HepG2 (cell line): ENCODE data around the gene ATP13A1. TPM values are rescaled to one million over a fixed set of nuclear protein-coding genes. Genes with fewer than 3 reads are reported as not detected.
A peak's percentile ranks its signal among the peaks of the same experiment; 100 is the strongest.

Experiments used
- ATAC-seq: fragments of 200-7000 bp; cut with Tn5 transposase; 3 replicates; pipeline ENCODE4 v1.9.1; 2020; ENCODE audit warnings: mild to moderate bottlenecking, moderate library complexity
- BruUV-seq: library from RNA; stranded (reverse); fragments of 400-500 nt; replicated peaks from 2 replicates; lab custom pipeline; 2021; lab: Mats Ljungman, UMichigan
- CTCF ChIA-PET: fragments of 300-600 bp; formaldehyde crosslinking; extraction: SDS; loops from one replicate; lab custom pipeline; 2021; ENCODE audit warnings: low total read pairs, inconsistent platforms, low intra/inter-chr PET ratio; lab: Yijun Ruan, JAX
- POLR2A ChIA-PET: fragments of 350-600 bp; sonication (Branson Sonifier 250); formaldehyde crosslinking; loops from one replicate; lab custom pipeline; 2020; ENCODE audit warnings: antibody characterized with exemption, inconsistent platforms; lab: Yijun Ruan, JAX
- DNase-seq: peaks from one replicate; pipeline ENCODE4 v3.0.0-alpha.2; 2015; ENCODE audit warnings: low spot score
- FAIRE-seq: peaks from 3 replicates; lab custom pipeline; 2011; peaks lifted over from hg19 to GRCh38; lab: Jason Lieb, UNC
- H2AFZ ChIP-seq: one replicate; pipeline ENCODE4 v1.6.1; 2011; ENCODE audit warnings: low read length, inconsistent platforms
- H3K27ac ChIP-seq: fragments of 300-600 bp; 3 replicates; pipeline ENCODE4 v1.8.0; 2011; ENCODE audit warnings: mixed run types, mild to moderate bottlenecking, mixed read lengths, low read length, inconsistent platforms; ENCODE audit not compliant: insufficient read depth; ENCODE audit errors: extremely low read length
- H3K27me3 ChIP-seq, 2 experiments: fragments of 200-600 bp in 1 of 2; 2 replicates in 1 of 2; 3 replicates in 1 of 2; pipeline versions ENCODE4 v1.6.0 to v1.8.0; 2011; ENCODE audit warnings: low read length in 2 of 2, mild to moderate bottlenecking in 2 of 2, moderate library complexity in 2 of 2, inconsistent platforms in 1 of 2; ENCODE audit not compliant: insufficient read depth in 2 of 2, control insufficient read depth in 1 of 2
- H3K36me3 ChIP-seq, 2 experiments: fragments of 200-600 bp in 1 of 2; replicated peaks in 1 of 2; 2 replicates in 1 of 2; 3 replicates in 1 of 2; pipeline versions ENCODE4 v1.5.1 to v1.8.0; 2011; ENCODE audit warnings: low read length in 2 of 2, inconsistent platforms in 1 of 2; ENCODE audit not compliant: insufficient read depth in 2 of 2, control insufficient read depth in 1 of 2
- H3K4me1 ChIP-seq: 2 replicates; pipeline ENCODE4 v1.5.1; 2012; ENCODE audit warnings: low read length, inconsistent platforms; ENCODE audit not compliant: insufficient read depth
- H3K4me2 ChIP-seq: 2 replicates; pipeline ENCODE4 v1.6.0; 2011; ENCODE audit warnings: low read depth, low read length, inconsistent platforms
- H3K4me3 ChIP-seq, 3 experiments: fragments of 200-600 bp in 1 of 3; sonication (generic), shearing (Covaris generic) in 1 of 3; replicated peaks in 1 of 3; 2 replicates each; pipeline ENCODE4 v1.5.1; 2011 to 2016; ENCODE audit warnings: low read length in 3 of 3, inconsistent platforms in 2 of 3, low read depth in 2 of 3, mild to moderate bottlenecking in 2 of 3, control low read depth in 1 of 3, mixed read lengths in 1 of 3; ENCODE audit not compliant: insufficient read depth in 1 of 3
- H3K79me2 ChIP-seq: one replicate; pipeline ENCODE4 v1.6.1; 2011; ENCODE audit warnings: low read length, inconsistent platforms; ENCODE audit not compliant: insufficient read depth
- H3K9ac ChIP-seq: 2 replicates; pipeline ENCODE4 v1.6.0; 2011; ENCODE audit warnings: mild to moderate bottlenecking, low read depth, low read length, inconsistent platforms; ENCODE audit not compliant: insufficient read depth
- H3K9me3 ChIP-seq: 2 replicates; pipeline ENCODE4 v1.5.1; 2012; ENCODE audit warnings: mild to moderate bottlenecking, low read length
- H4K20me1 ChIP-seq: 2 replicates; pipeline ENCODE4 v1.6.0; 2011; ENCODE audit warnings: inconsistent platforms, mild to moderate bottlenecking, low read length, moderate library complexity; ENCODE audit not compliant: insufficient read depth
- AGO2 ChIP-seq: fragments of 200-400 bp; formaldehyde crosslinking; optimal IDR thresholded peaks from 2 replicates; pipeline ENCODE3; 2017; ENCODE audit warnings: mild to moderate bottlenecking, low read depth, low read length, moderate library complexity
- ELF1 ChIP-seq: sonication (generic); formaldehyde crosslinking; IDR thresholded peaks from 2 replicates; pipeline ENCODE4 v1.4.0; 2020; ENCODE audit warnings: missing genetic modification reagents
- FOXM1 ChIP-seq: sonication (generic); formaldehyde crosslinking; IDR thresholded peaks from 2 replicates; pipeline ENCODE4 v1.5.0; 2020; ENCODE audit warnings: missing genetic modification reagents
- GATAD2A ChIP-seq: IDR thresholded peaks from 2 replicates; pipeline ENCODE4 v1.6.1; 2016
- HDAC6 ChIP-seq: fragments of 200-600 bp; sonication (generic); IDR thresholded peaks from 2 replicates; pipeline ENCODE4 v1.7.0; 2017; ENCODE audit warnings: mild to moderate bottlenecking, antibody characterized with exemption, low read length, low read depth
- RAD51 ChIP-seq: fragments of 450-650 bp; IDR thresholded peaks from 2 replicates; pipeline ENCODE4 v1.6.1; 2016; ENCODE audit warnings: borderline replicate concordance
- RBFOX2 ChIP-seq: fragments of 200-400 bp; formaldehyde crosslinking; IDR thresholded peaks from 2 replicates; pipeline ENCODE4 v1.6.1; 2017; ENCODE audit warnings: low read depth, mild to moderate bottlenecking, low read length
- RBM22 ChIP-seq: fragments of 200-400 bp; formaldehyde crosslinking; optimal IDR thresholded peaks from 2 replicates; pipeline ENCODE3; 2017; ENCODE audit warnings: mild to moderate bottlenecking, low read length, moderate library complexity
- ZFP90 ChIP-seq: sonication (generic); formaldehyde crosslinking; IDR thresholded peaks from 2 replicates; pipeline ENCODE4 v1.8.0; 2022; ENCODE audit warnings: missing genetic modification reagents, mild to moderate bottlenecking, inconsistent platforms, borderline replicate concordance
- ZNF878 ChIP-seq: sonication (generic); formaldehyde crosslinking; IDR thresholded peaks from 2 replicates; pipeline ENCODE4 v1.8.1; 2023; ENCODE audit warnings: mild to moderate bottlenecking, missing genetic modification reagents, moderate library complexity
- WGBS: methylation state at CpG from one replicate; pipeline ENCODE4 v1.1.6; 2017; ENCODE audit warnings: low lambda C conversion rate; 5-methylcytosine and 5-hydroxymethylcytosine counted together
- in situ Hi-C: cut with HindIII; loops from 2 replicates; pipeline ENCODE4 v1.10.0; 2017; ENCODE audit warnings: low pct_unique_long_range_greater_than_20kb; ENCODE audit not compliant: extremely low pct_ligation_motif_present
- intact Hi-C: fragments of 100-400 bp; cut with micrococcal nuclease; formaldehyde crosslinking; loops from one replicate; pipeline ENCODE4 v1.10.0; 2022; ENCODE audit not compliant: unreplicated experiment
- polyA plus RNA-seq, 8 experiments: library from polyadenylated mRNA; depleted of rRNA in 3 of 8; stranded (reverse) in 7 of 8; unstranded in 1 of 8; fragments of >200 nt; fragmentation: Illumina TruSeq in 4 of 8; extraction: Trizol in 4 of 8; gene quantifications; 2 replicates each; pipeline versions ENCODE4 v1.2.1 to v1.2.3, GENCODE V29; 2011 to 2016; ENCODE audit warnings: low read depth in 4 of 8, missing spikeins in 1 of 8, mixed read lengths in 1 of 8; ENCODE audit not compliant: insufficient read depth in 1 of 8
- total RNA-seq, 5 experiments: library from RNA; depleted of rRNA; stranded (reverse); fragments of >200 nt; fragmentation: Illumina TruSeq; extraction: Trizol; gene quantifications; 2 replicates each; pipeline ENCODE4 v1.2.3, GENCODE V29; 2016; ENCODE audit warnings: low read depth in 1 of 5
- TF ChIP-seq, protein P1 (sequence below), 2 experiments: sonication (generic) in 1 of 2; formaldehyde crosslinking in 1 of 2; IDR thresholded peaks; 2 replicates each; pipeline versions ENCODE4 v1.4.0 to v1.6.1; 2018 to 2020; ENCODE audit warnings: missing genetic modification reagents in 2 of 2, borderline replicate concordance in 1 of 2, low read depth in 1 of 2, mild to moderate bottlenecking in 1 of 2, missing biosample characterization in 1 of 2

ATP13A1 gene
- total and polyA plus RNA-seq, 2 of the 13 experiments (the other 11 are each of a cell fraction or from before 2014, with no cell fraction given): 23.2 to 41.7 TPM

DNA sequence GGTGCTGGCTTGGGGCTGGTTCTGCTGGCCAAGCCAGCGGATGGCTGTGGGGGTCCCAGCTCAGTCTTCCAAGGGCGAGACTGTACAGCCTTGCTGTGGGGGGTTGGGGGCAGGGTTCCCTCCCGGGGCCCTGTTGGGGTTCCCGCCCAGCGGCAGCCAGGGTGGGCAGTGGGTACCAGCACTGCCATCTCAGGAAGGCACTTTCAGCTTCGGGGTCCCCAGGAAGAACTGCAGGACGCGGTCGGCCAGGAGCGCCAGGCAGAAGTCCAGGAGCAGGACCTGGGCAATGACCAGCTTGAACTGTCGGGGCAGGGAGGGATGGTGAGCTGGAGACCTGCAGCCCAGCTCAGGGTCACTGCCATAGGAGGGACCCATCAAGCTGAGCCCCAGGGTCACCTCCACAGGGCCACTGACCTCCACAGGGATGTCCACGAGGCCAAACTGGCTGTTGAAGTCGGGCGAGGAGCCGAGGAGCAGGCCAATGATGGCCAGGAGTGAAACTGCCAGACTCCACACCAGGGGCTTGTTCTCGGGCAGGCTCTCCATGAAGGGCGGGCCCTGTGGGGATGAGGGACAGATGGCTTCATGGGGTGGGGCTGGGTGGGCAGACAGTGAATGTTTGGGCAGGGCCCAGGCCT is 18.1 kb downstream of the ATP13A1 start:
- POLR2A ChIA-PET: no interaction called here
- no peak for ATAC-seq
- no peak overlapping the region for H3K4me2 ChIP-seq
- H3K9ac ChIP-seq: no peak overlapping the region
- intact Hi-C loops (no loop called here), in situ Hi-C loops (no loop called here)
- no peaks in the 10 kb centered on the region for H4K20me1 ChIP-seq
- TF ChIP-seq ELF1 (CRISPR knock-in tag): no peak
- TF ChIP-seq AGO2: peak; percentile 51
- TF ChIP-seq HDAC6: no peak
- TF ChIP-seq ZNF878 (CRISPR knock-in tag): no peak
- TF ChIP-seq RAD51: no peak
- TF ChIP-seq RBFOX2: 0 out of 2 replicates have a peak, but pooled peaks have one; percentile 41
- DNase-seq: no peak
- no peaks in the 10 kb centered on the region for H3K27me3 ChIP-seq
- BruUV-seq: no TSS peak
- H3K79me2 ChIP-seq: no peaks in the 10 kb centered on the region
- H3K4me1 ChIP-seq: no peaks in the 10 kb centered on the region
- no peak overlapping the region for H2AFZ ChIP-seq
- H3K27ac ChIP-seq: no peak overlapping the region
- CTCF ChIA-PET: interaction anchor here (2.4 kb wide), 1 partner anchor 113 kb away, joined by 23 read pairs; no protein-coding TSS in a partner anchor
- H3K4me3 ChIP-seq: no peak overlapping the region
- no peak for FAIRE-seq
- peaks cover 15 to 49% of the 10 kb centered on the region in 2 experiments; a peak in 4 of 5 replicates for H3K36me3 ChIP-seq
- 100% methylated on average over 3 of the region's 17 CpGs for WGBS
- H3K9me3 ChIP-seq: no peaks in the 10 kb centered on the region

DNA sequence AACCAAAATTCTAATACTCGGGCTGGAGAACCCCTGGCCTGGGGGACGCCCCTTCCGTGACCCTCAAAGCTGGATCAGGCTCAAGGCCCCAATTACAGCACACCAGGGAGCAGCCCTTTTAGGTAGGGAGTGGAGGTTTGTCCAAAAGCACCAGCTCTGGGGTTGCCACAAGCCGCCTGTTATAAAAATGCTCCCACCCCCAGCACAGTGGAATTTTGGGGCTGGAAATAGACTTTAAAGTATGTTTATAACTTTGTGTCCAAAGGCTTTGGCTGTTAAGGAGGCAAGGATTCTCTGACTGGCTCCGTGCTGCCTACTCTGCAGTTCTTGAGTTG is 19.5 kb downstream of the ATP13A1 start:
- no peaks in the 10 kb centered on the region for H3K27me3 ChIP-seq
- H3K36me3 ChIP-seq: peaks cover 6 to 36% of the 10 kb centered on the region in 2 experiments; a peak in 4 of 5 replicates
- intact Hi-C loops (loop anchor here (5.0 kb wide), 1 partner anchor 112 kb away; no protein-coding TSS in a partner anchor), in situ Hi-C loops (loop anchor here (5.0 kb wide), 1 partner anchor 107 kb away; the partner anchor contains the start of gene CILP2)
- FAIRE-seq (no peak), ATAC-seq (no peak)
- POLR2A ChIA-PET: interaction anchor here (1.0 to 1.3 kb wide), 3 partner anchors 112 to 258 kb away, joined by 3 to 4 read pairs (median 3); no protein-coding TSS in a partner anchor
- H3K4me3 ChIP-seq: peak overlapping the region in 2 of 3 experiments; percentile 86 to 88; a peak in 4 of 6 replicates
- H4K20me1 ChIP-seq: no peaks in the 10 kb centered on the region
- no peaks in the 10 kb centered on the region for H3K79me2 ChIP-seq
- 70% methylated on average over 2 of the region's 5 CpGs for WGBS
- H2AFZ ChIP-seq: no peak overlapping the region
- 0 out of 2 replicates have a peak, but pooled peaks have one; percentile 18 for TF ChIP-seq GATAD2A (CRISPR knock-in tag)
- no peak for TF ChIP-seq FOXM1 (CRISPR knock-in tag)
- TF ChIP-seq, protein P1, sequence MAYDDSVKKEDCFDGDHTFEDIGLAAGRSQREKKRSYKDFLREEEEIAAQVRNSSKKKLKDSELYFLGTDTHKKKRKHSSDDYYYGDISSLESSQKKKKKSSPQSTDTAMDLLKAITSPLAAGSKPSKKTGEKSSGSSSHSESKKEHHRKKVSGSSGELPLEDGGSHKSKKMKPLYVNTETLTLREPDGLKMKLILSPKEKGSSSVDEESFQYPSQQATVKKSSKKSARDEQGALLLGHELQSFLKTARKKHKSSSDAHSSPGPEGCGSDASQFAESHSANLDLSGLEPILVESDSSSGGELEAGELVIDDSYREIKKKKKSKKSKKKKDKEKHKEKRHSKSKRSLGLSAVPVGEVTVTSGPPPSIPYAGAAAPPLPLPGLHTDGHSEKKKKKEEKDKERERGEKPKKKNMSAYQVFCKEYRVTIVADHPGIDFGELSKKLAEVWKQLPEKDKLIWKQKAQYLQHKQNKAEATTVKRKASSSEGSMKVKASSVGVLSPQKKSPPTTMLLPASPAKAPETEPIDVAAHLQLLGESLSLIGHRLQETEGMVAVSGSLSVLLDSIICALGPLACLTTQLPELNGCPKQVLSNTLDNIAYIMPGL (CRISPR knock-in tag; IDR thresholded peaks at IDR 0.05; ENCODE audit: borderline replicate concordance in 1 of 2, low read depth in 1 of 2): 0 out of 4 replicates have a peak, but pooled peaks of 1 of the 2 experiments have one; percentile 13
- TF ChIP-seq ZFP90 (CRISPR knock-in tag): no peak
- peak; percentile 89 for TF ChIP-seq RBM22
- TF ChIP-seq, all 625 proteins: peak for 3
- Histone ChIP-seq H3K4me1 (no peaks in the 10 kb centered on the region), H3K4me2 (peak overlapping the region; percentile 87), H3K9me3 (no peaks in the 10 kb centered on the region), H3K9ac (no peak overlapping the region), H3K27ac (no peak overlapping the region)
- no TSS peak for BruUV-seq
- CTCF ChIA-PET: interaction anchor here (0.8 to 2.4 kb wide), 2 partner anchors 81 to 112 kb away, joined by 3 to 23 read pairs; no protein-coding TSS in a partner anchor
- no peak for DNase-seq
